ENCODE measurements around the gene IL13RA1. TPM values are rescaled to one million over a fixed set of nuclear protein-coding genes. Genes with fewer than 3 reads are reported as not detected.

The IL13RA1 gene
- total RNA-seq (2022; extraction: Qiagen RNA extraction; ENCODE audit: low read depth): 30.3 to 60.9 TPM (median 55.2 TPM) in 5 replicates

DNA sequence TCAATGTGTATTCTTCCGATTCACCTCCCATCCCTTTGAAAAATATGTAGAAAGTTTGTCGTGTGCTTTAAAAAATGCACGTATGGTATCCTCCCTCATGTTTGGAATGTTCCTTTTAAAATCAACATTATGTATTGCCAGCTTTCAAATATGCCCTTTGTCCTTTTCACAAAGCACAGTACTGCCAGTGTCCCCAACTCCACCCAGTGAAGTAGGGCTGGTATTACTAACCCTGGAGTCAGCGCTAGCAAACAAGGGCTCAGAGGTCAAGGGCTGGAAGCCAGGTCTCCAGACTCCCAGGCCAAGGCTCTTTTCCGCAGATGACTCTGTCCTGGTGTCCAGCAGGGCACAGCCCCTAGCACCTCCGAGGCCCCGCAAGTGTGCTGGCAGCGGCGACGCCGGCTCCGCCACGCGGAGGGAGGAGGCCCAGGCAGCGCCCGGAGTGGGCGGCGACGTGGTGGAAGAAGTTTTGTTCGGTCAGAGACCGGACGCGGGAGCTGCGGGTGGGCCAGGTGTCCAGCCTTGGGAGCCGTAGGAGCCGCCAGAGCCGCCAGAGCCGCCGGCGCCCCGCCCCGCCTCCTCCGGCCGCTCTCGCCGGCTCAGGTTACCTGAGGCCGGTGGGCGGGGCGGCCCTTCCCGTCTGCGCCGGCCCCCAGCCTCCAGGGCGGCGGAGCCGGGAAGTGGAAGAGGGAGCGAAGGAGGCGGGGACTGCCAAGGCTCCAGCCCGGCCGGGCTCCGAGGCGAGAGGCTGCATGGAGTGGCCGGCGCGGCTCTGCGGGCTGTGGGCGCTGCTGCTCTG is at the start of gene IL13RA1:
Gene IL13RA1 (plus strand): TSS at position 720 of the 799 bp plus-strand sequence. CDS start 33 bp downstream, at position 753.

DNA sequence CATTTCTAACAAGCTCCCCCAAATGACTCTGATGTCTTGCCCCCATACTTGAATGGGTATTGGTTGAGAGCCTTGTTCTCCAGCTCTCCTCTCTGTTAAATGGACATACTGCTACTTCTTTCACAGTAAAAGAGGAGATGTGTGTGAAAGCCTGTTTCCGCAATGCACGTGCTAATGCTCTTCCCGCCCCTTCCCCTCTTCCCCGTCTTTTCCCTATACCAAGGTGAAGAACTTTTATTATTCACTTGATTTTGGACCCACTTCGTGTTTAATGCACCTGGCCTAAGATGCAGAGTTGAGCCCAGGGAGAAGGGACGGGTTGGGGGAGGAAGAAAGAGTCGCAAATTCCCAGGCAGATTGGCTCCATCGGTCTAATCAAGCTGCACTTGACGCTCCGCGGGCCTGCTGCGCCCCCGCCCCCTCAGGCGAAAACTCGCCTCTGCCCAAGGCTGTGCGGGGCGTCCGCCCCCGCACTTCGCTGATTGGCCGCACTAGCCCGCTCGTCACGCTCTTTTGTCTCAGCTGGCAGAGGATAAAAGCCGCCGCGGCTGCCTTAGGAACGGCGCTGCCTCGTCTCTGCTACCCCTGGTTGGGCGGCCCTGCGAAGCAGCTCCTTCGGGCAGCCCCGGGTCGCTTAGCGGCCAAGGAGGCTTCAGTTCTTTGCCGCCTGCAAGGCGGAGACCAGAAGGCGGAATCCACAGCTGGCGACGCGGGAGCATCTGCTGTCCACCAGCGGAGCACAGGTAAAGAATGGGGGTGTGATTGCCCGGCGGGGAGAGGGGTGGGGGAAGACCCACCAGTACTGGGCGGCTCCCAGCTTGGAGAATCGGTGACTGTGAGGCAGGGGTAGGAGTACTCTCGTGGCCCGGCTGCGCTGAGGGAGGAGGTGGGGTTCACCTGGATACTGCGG is 96.1 kb downstream of the IL13RA1 start, which contains the start of gene ZCCHC12:
Gene ZCCHC12 (plus strand): TSS at position 562 of the 910 bp plus-strand sequence. CDS start 1,421 bp downstream, outside the sequence.

Other genes starting within 250 kb of the IL13RA1 start
- gene DOCK11, start 231.8 kb upstream of the IL13RA1 start, total RNA-seq (2022; extraction: Qiagen RNA extraction; ENCODE audit: low read depth): 3.8 to 7.9 TPM (median 6.6 TPM) in 5 replicates
- 0.06 to 0.19 TPM (median 0.11 TPM) in 5 replicates for gene ZCCHC12, start 96.2 kb downstream of the IL13RA1 start, total RNA-seq (2022; extraction: Qiagen RNA extraction; ENCODE audit: low read depth)
- 3.5 to 4.3 TPM (median 3.9 TPM) in 5 replicates for gene LONRF3, start 247.0 kb downstream of the IL13RA1 start, total RNA-seq (2022; extraction: Qiagen RNA extraction; ENCODE audit: low read depth)

Data from A549 treated with RU486 at 1 μM for 4 hours (cell line).